ENCODE data around the gene PLXNB3. TPM values are rescaled to one million over a fixed set of nuclear protein-coding genes. Genes with fewer than 3 reads are reported as not detected.

PLXNB3 gene
- total RNA-seq, 1 experiment from 2014 or later = 2.5 TPM

- no peaks in the 10 kb centered on the region for H3K27me3 Mint-ChIP-seq (ENCODE audit: low read depth)
- POLR2A ChIA-PET = no interaction called here
- peaks cover 4% of the 10 kb centered on the region; the same call in 1 of the 2 replicates for H3K36me3 Mint-ChIP-seq
- H3K4me1 Mint-ChIP-seq = peaks cover 7% of the 10 kb centered on the region
- H3K27ac Mint-ChIP-seq = no peak overlapping the region; the same call in 1 of the 2 replicates
- TF ChIP-seq NFE2L1 (CRISPR knock-in tag; IDR thresholded peaks at IDR 0.05) (no peak), RELA (CRISPR knock-in tag; IDR thresholded peaks at IDR 0.05; ENCODE audit: borderline replicate concordance) (no peak)
- H3K4me3 Mint-ChIP-seq = no peak overlapping the region
- peaks cover 6% of the 10 kb centered on the region for H3K9me3 Mint-ChIP-seq
- no peak for DNase-seq (ENCODE audit: low spot score)
- CTCF ChIA-PET = no interaction called here
- no peak for ATAC-seq
Observed at GRCh38 chrX:153738056-153738605, 25.9 kb upstream of the PLXNB3 start.

- CTCF ChIA-PET = no interaction called here
- H3K27me3 Mint-ChIP-seq (ENCODE audit: low read depth) = no peaks in the 10 kb centered on the region
- POLR2A ChIA-PET = no interaction called here
- ATAC-seq = no peak
- peaks cover 10% of the 10 kb centered on the region for H3K4me1 Mint-ChIP-seq
- H3K27ac Mint-ChIP-seq = no peak overlapping the region
- no peak overlapping the region for H3K4me3 Mint-ChIP-seq
- H3K9me3 Mint-ChIP-seq = peaks cover 3% of the 10 kb centered on the region
- DNase-seq (ENCODE audit: low spot score) = no peak
- H3K36me3 Mint-ChIP-seq = peaks cover 1% of the 10 kb centered on the region; the same call in 1 of the 2 replicates
- no peak for TF ChIP-seq TCF7 (CRISPR knock-in tag; IDR thresholded peaks at IDR 0.05; ENCODE audit: low read depth)
- no peak for TF ChIP-seq ATF1 (CRISPR knock-in tag; IDR thresholded peaks at IDR 0.05)
- TF ChIP-seq, protein P1, sequence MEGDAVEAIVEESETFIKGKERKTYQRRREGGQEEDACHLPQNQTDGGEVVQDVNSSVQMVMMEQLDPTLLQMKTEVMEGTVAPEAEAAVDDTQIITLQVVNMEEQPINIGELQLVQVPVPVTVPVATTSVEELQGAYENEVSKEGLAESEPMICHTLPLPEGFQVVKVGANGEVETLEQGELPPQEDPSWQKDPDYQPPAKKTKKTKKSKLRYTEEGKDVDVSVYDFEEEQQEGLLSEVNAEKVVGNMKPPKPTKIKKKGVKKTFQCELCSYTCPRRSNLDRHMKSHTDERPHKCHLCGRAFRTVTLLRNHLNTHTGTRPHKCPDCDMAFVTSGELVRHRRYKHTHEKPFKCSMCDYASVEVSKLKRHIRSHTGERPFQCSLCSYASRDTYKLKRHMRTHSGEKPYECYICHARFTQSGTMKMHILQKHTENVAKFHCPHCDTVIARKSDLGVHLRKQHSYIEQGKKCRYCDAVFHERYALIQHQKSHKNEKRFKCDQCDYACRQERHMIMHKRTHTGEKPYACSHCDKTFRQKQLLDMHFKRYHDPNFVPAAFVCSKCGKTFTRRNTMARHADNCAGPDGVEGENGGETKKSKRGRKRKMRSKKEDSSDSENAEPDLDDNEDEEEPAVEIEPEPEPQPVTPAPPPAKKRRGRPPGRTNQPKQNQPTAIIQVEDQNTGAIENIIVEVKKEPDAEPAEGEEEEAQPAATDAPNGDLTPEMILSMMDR (IDR thresholded peaks at IDR 0.05) = no peak
- no peak for TF ChIP-seq FOXK1 (CRISPR knock-in tag; IDR thresholded peaks at IDR 0.05)
- no peak for TF ChIP-seq AFF4 (CRISPR knock-in tag; IDR thresholded peaks at IDR 0.05; ENCODE audit: borderline replicate concordance)
- no peak for TF ChIP-seq MXD4 (CRISPR knock-in tag; IDR thresholded peaks at IDR 0.05; ENCODE audit: borderline replicate concordance)
- TF ChIP-seq HMGA2 (CRISPR knock-in tag; IDR thresholded peaks at IDR 0.05) = no peak
Observed at GRCh38 chrX:153739754-153740486, 24.1 kb upstream of the PLXNB3 start.

GRCh38 chrX:153740631-153741222 lies 23.3 kb upstream of the PLXNB3 start:
- Mint-ChIP-seq H3K4me1 (peaks cover 4% of the 10 kb centered on the region), H3K27me3 (ENCODE audit: low read depth) (no peaks in the 10 kb centered on the region), H3K4me3 (no peak overlapping the region), H3K9me3 (no peaks in the 10 kb centered on the region), H3K36me3 (no peaks in the 10 kb centered on the region), H3K27ac (no peak overlapping the region)
- CTCF ChIA-PET = no interaction called here
- TF ChIP-seq ZNF532 (CRISPR knock-in tag; IDR thresholded peaks at IDR 0.05; ENCODE audit: borderline replicate concordance) = no peak
- no peak for TF ChIP-seq ZNF423 (CRISPR knock-in tag; IDR thresholded peaks at IDR 0.05)
- TF ChIP-seq ZNF219 (CRISPR knock-in tag; IDR thresholded peaks at IDR 0.05; ENCODE audit: borderline replicate concordance) = no peak
- no peak for TF ChIP-seq KAT7 (CRISPR knock-in tag; IDR thresholded peaks at IDR 0.05; ENCODE audit: borderline replicate concordance)
- no peak for TF ChIP-seq MXD4 (CRISPR knock-in tag; IDR thresholded peaks at IDR 0.05; ENCODE audit: borderline replicate concordance)
- TF ChIP-seq SMAD4 (CRISPR knock-in tag; IDR thresholded peaks at IDR 0.05) = no peak
- no peak for TF ChIP-seq RELA (CRISPR knock-in tag; IDR thresholded peaks at IDR 0.05; ENCODE audit: borderline replicate concordance)
- TF ChIP-seq, protein P2, sequence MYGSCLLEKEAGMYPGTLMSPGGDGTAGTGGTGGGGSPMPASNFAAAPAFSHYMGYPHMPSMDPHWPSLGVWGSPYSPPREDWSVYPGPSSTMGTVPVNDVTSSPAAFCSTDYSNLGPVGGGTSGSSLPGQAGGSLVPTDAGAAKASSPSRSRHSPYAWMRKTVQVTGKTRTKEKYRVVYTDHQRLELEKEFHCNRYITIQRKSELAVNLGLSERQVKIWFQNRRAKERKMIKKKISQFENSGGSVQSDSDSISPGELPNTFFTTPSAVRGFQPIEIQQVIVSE (CRISPR knock-in tag; IDR thresholded peaks at IDR 0.05; ENCODE audit: borderline replicate concordance) = no peak
- no peak for TF ChIP-seq MYBL2 (CRISPR knock-in tag; IDR thresholded peaks at IDR 0.05)
- no peak for TF ChIP-seq ATF1 (CRISPR knock-in tag; IDR thresholded peaks at IDR 0.05)
- TF ChIP-seq FOXK1 (CRISPR knock-in tag; IDR thresholded peaks at IDR 0.05) = no peak
- TF ChIP-seq ESRRA (CRISPR knock-in tag; IDR thresholded peaks at IDR 0.05; ENCODE audit: borderline replicate concordance) = no peak
- no peak for TF ChIP-seq NFYB (CRISPR knock-in tag; conservative IDR thresholded peaks at IDR 0.05; ENCODE audit: low read depth)
- TF ChIP-seq TCF7 (CRISPR knock-in tag; IDR thresholded peaks at IDR 0.05; ENCODE audit: low read depth) = no peak
- no peak for DNase-seq (ENCODE audit: low spot score)
- POLR2A ChIA-PET = no interaction called here
- ATAC-seq = no peak

All from WTC11 (cell line).